ENCODE data around the gene FBXO46.

- no peak for TF ChIP-seq CTCF (conservative IDR thresholded peaks at IDR 0.05; ENCODE audit: low read depth, low read length)
- TF ChIP-seq EZH2 (IDR thresholded peaks at IDR 0.05; ENCODE audit: low read length, unreplicated experiment), result no peak
Observed at GRCh38 chr19:45772912-45773311, 42.2 kb upstream of the FBXO46 start.
